ENCODE results near the gene TSPAN9.
A peak's percentile ranks its signal among the peaks of the same experiment; 100 is the strongest.

Gene TSPAN9

GRCh38 chr12:3155702-3156370 is 78.7 kb downstream of the TSPAN9 start:
- Histone ChIP-seq H3K4me3 (ENCODE audit: low read depth, low read length) (no peak overlapping the region), H3K27me3 (ENCODE audit: insufficient read depth, low read depth, severe bottlenecking) (no peaks in the 10 kb centered on the region), H3K27ac (no peak overlapping the region; the same call in none of the 2 replicates), H3K36me3 (no peaks in the 10 kb centered on the region; the same call in none of the 2 replicates), H3K9me3 (ENCODE audit: severe bottlenecking) (peaks cover 2% of the 10 kb centered on the region)
- no peak for TF ChIP-seq CTCF (IDR thresholded peaks at IDR 0.05; ENCODE audit: low read depth, low read length)
- no peak for DNase-seq

- no peak for TF ChIP-seq CTCF (IDR thresholded peaks at IDR 0.05; ENCODE audit: low read depth, low read length)
- no peak overlapping the region for H3K4me3 ChIP-seq (ENCODE audit: low read depth, low read length)
- DNase-seq: no peak
- peaks cover 9% of the 10 kb centered on the region for H3K9me3 ChIP-seq (ENCODE audit: severe bottlenecking)
- no peaks in the 10 kb centered on the region for H3K27me3 ChIP-seq (ENCODE audit: insufficient read depth, low read depth, severe bottlenecking)
- H3K36me3 ChIP-seq: no peaks in the 10 kb centered on the region; the same call in none of the 2 replicates
- H3K27ac ChIP-seq: peak overlapping the region; percentile 48; the same call in 1 of the 2 replicates
Measured at GRCh38 chr12:3157581-3158323, 80.6 kb downstream of the TSPAN9 start.

GRCh38 chr12:3158851-3159465 is 81.8 kb downstream of the TSPAN9 start:
- DNase-seq: no peak
- TF ChIP-seq CTCF (IDR thresholded peaks at IDR 0.05; ENCODE audit: low read depth, low read length): no peak
- Histone ChIP-seq H3K4me3 (ENCODE audit: low read depth, low read length) (no peak overlapping the region), H3K27me3 (ENCODE audit: insufficient read depth, low read depth, severe bottlenecking) (no peaks in the 10 kb centered on the region), H3K27ac (peak overlapping the region; percentile 66), H3K36me3 (no peaks in the 10 kb centered on the region; the same call in none of the 2 replicates), H3K9me3 (ENCODE audit: severe bottlenecking) (peaks cover 9% of the 10 kb centered on the region)

GRCh38 chr12:3160081-3160480 is 82.9 kb downstream of the TSPAN9 start:
- Histone ChIP-seq H3K36me3 (no peaks in the 10 kb centered on the region; the same call in none of the 2 replicates), H3K9me3 (ENCODE audit: severe bottlenecking) (peaks cover 9% of the 10 kb centered on the region), H3K27ac (peak overlapping the region; percentile 66; the same call in 1 of the 2 replicates), H3K27me3 (ENCODE audit: insufficient read depth, low read depth, severe bottlenecking) (no peaks in the 10 kb centered on the region), H3K4me3 (ENCODE audit: low read depth, low read length) (no peak overlapping the region)
- no peak for TF ChIP-seq CTCF (IDR thresholded peaks at IDR 0.05; ENCODE audit: low read depth, low read length)
- DNase-seq: no peak

- H3K4me3 ChIP-seq (ENCODE audit: low read depth, low read length): no peak overlapping the region
- no peaks in the 10 kb centered on the region for H3K27me3 ChIP-seq (ENCODE audit: insufficient read depth, low read depth, severe bottlenecking)
Measured at GRCh38 chr12:3161861-3162260, 84.7 kb downstream of the TSPAN9 start.

More at GRCh38 chr12:3161861-3162260, 84.7 kb downstream of the TSPAN9 start:
- peak overlapping the region; percentile 94; the same call in 1 of the 2 replicates for H3K27ac ChIP-seq
- no peaks in the 10 kb centered on the region; the same call in none of the 2 replicates for H3K36me3 ChIP-seq
- H3K9me3 ChIP-seq (ENCODE audit: severe bottlenecking): peaks cover 9% of the 10 kb centered on the region
- no peak for DNase-seq
- TF ChIP-seq CTCF (IDR thresholded peaks at IDR 0.05; ENCODE audit: low read depth, low read length): no peak

All from WERI-Rb-1 (cell line).